Neutrophil (primary cell): ENCODE data around the gene OR5AU1.
A peak's percentile ranks its signal among the peaks of the same experiment; 100 is the strongest.

ENCODE experiments used
- H3K27ac ChIP-seq: fragments of 200-600 bp; sonication (generic); 2 replicates; pipeline ENCODE4 v1.5.1; 2016; ENCODE audit warnings: mild to moderate bottlenecking, moderate library complexity
- H3K27me3 ChIP-seq: fragments of 200-600 bp; sonication (generic); 2 replicates; pipeline ENCODE4 v1.6.0; 2016; ENCODE audit warnings: mild to moderate bottlenecking
- H3K36me3 ChIP-seq: fragments of 200-600 bp; sonication (generic); 2 replicates; pipeline ENCODE4 v1.5.1; 2017
- H3K4me1 ChIP-seq, 2 experiments: fragments of 200-600 bp in 1 of 2; sonication (generic) in 1 of 2; 1 replicate in 1 of 2; 2 replicates in 1 of 2; pipeline versions ENCODE4 v1.5.1 to v1.6.1; 2013 to 2016; ENCODE audit warnings: low read depth in 1 of 2, low read length in 1 of 2, mild to moderate bottlenecking in 1 of 2, moderate library complexity in 1 of 2; ENCODE audit not compliant: control insufficient read depth in 1 of 2, insufficient read depth in 1 of 2
- H3K4me3 ChIP-seq, 2 experiments: fragments of 200-600 bp in 1 of 2; sonication (generic) in 1 of 2; 1 replicate in 1 of 2; 2 replicates in 1 of 2; pipeline ENCODE4 v1.5.1; 2013 to 2016; ENCODE audit warnings: low read depth in 1 of 2, low read length in 1 of 2, mild to moderate bottlenecking in 1 of 2, moderate library complexity in 1 of 2
- H3K9me3 ChIP-seq: fragments of 200-600 bp; sonication (generic); 2 replicates; pipeline ENCODE4 v1.5.1; 2016
- CTCF ChIP-seq: fragments of 200-600 bp; sonication (generic); IDR thresholded peaks from 2 replicates; pipeline ENCODE4 v1.5.1; 2016; ENCODE audit warnings: antibody characterized with exemption

OR5AU1 gene

GRCh38 chr14:21105095-21105494, 50.8 kb downstream of the OR5AU1 start:
- Histone ChIP-seq H3K9me3 (no peaks in the 10 kb centered on the region), H3K36me3 (no peaks in the 10 kb centered on the region), H3K4me3 (no peak overlapping the region), H3K4me1 (peaks cover 26 to 31% of the 10 kb centered on the region in 2 experiments), H3K27me3 (peaks cover 5% of the 10 kb centered on the region), H3K27ac (peak overlapping the region; percentile 97)
- no peak for TF ChIP-seq CTCF
